DOHH2 (cell line): ENCODE results near the gene SLC35G3.

Experiments used
- H3F3A ChIP-seq: fragments of 200-600 bp; sonication (generic), shearing (Covaris generic); 2 replicates; pipeline ENCODE4 v1.6.0; 2016; ENCODE audit warnings: antibody characterized with exemption, mild to moderate bottlenecking; ENCODE audit not compliant: control insufficient read depth, insufficient read depth
- H3K27ac ChIP-seq: fragments of 200-600 bp; sonication (generic); 2 replicates; pipeline ENCODE4 v1.5.1; 2014; ENCODE audit warnings: low read depth, mild to moderate bottlenecking, low read length, moderate library complexity
- H3K27me3 ChIP-seq: fragments of 200-600 bp; sonication (generic); 2 replicates; pipeline ENCODE4 v1.6.1; 2014; ENCODE audit warnings: mild to moderate bottlenecking, low read length, mixed read lengths; ENCODE audit not compliant: control insufficient read depth
- H3K36me3 ChIP-seq: fragments of 200-600 bp; sonication (generic); 2 replicates; pipeline ENCODE4 v1.6.1; 2014; ENCODE audit warnings: mild to moderate bottlenecking, low read length, moderate library complexity, mixed read lengths; ENCODE audit not compliant: control insufficient read depth
- H3K4me1 ChIP-seq: fragments of 200-600 bp; sonication (generic); 2 replicates; pipeline ENCODE4 v1.6.1; 2014; ENCODE audit warnings: mild to moderate bottlenecking, low read length, mixed read lengths; ENCODE audit not compliant: control insufficient read depth
- H3K4me2 ChIP-seq: fragments of 200-600 bp; sonication (generic); 2 replicates; pipeline ENCODE4 v1.6.0; 2014; ENCODE audit warnings: mild to moderate bottlenecking, low read length, moderate library complexity
- H3K4me3 ChIP-seq: fragments of 200-600 bp; sonication (generic); 2 replicates; pipeline ENCODE4 v1.5.1; 2014; ENCODE audit warnings: mild to moderate bottlenecking, low read length, mixed read lengths
- H3K79me2 ChIP-seq: fragments of 200-600 bp; sonication (generic); 2 replicates; pipeline ENCODE4 v1.6.1; 2014; ENCODE audit warnings: mild to moderate bottlenecking, low read length, mixed read lengths; ENCODE audit not compliant: control insufficient read depth
- H3K9me2 ChIP-seq: fragments of 200-600 bp; sonication (generic); replicated peaks from 2 replicates; pipeline ENCODE4 v1.6.1; 2014; ENCODE audit warnings: mild to moderate bottlenecking, low read length, mixed read lengths; ENCODE audit not compliant: control insufficient read depth
- H3K9me3 ChIP-seq: fragments of 200-600 bp; sonication (generic); 2 replicates; pipeline ENCODE4 v1.6.1; 2014; ENCODE audit warnings: antibody characterized with exemption, low read length, mixed read lengths; ENCODE audit not compliant: control insufficient read depth, insufficient read depth
- H4K20me1 ChIP-seq: fragments of 200-600 bp; sonication (generic); 2 replicates; pipeline ENCODE4 v1.6.0; 2014; ENCODE audit warnings: low read depth, mild to moderate bottlenecking, antibody characterized with exemption, low read length, moderate library complexity; ENCODE audit not compliant: control insufficient read depth, insufficient read depth
- CTCF ChIP-seq: fragments of 200-600 bp; sonication (generic); IDR thresholded peaks from one replicate; pipeline ENCODE4 v1.5.1; 2014; ENCODE audit warnings: antibody characterized with exemption, mild to moderate bottlenecking, low read depth, low read length; ENCODE audit not compliant: poor library complexity, severe bottlenecking
- EZH2phosphoT487 ChIP-seq: fragments of 200-600 bp; sonication (generic); IDR thresholded peaks from 2 replicates; pipeline ENCODE4 v1.6.1; 2017; ENCODE audit warnings: borderline replicate concordance, mild to moderate bottlenecking, antibody characterized with exemption, low read length, moderate library complexity, mixed read lengths

Gene SLC35G3

GRCh38 chr17:35166526-35166925 is 27.7 kb downstream of the SLC35G3 start:
- H3K27me3 ChIP-seq: peaks cover 11% of the 10 kb centered on the region
- H3K36me3 ChIP-seq: no peaks in the 10 kb centered on the region
- H3K4me1 ChIP-seq: no peaks in the 10 kb centered on the region
- H3K79me2 ChIP-seq: no peaks in the 10 kb centered on the region
- no peaks in the 10 kb centered on the region for H4K20me1 ChIP-seq
- TF ChIP-seq CTCF (no peak), EZH2phosphoT487 (no peak)
- no peaks in the 10 kb centered on the region for H3K9me2 ChIP-seq
- H3K4me2 ChIP-seq: no peak overlapping the region
- H3K4me3 ChIP-seq: no peak overlapping the region
- H3K27ac ChIP-seq: no peak overlapping the region
- no peaks in the 10 kb centered on the region for H3K9me3 ChIP-seq
- no peaks in the 10 kb centered on the region for H3F3A ChIP-seq

- no peaks in the 10 kb centered on the region for H3K9me2 ChIP-seq
- no peaks in the 10 kb centered on the region for H3K36me3 ChIP-seq
- peaks cover 22% of the 10 kb centered on the region for H3K27me3 ChIP-seq
- H3K4me1 ChIP-seq: no peaks in the 10 kb centered on the region
- no peaks in the 10 kb centered on the region for H3K9me3 ChIP-seq
- no peaks in the 10 kb centered on the region for H3K79me2 ChIP-seq
- no peak overlapping the region for H3K27ac ChIP-seq
- H3F3A ChIP-seq: no peaks in the 10 kb centered on the region
- H3K4me2 ChIP-seq: no peak overlapping the region
- TF ChIP-seq CTCF (no peak), EZH2phosphoT487 (no peak)
- no peaks in the 10 kb centered on the region for H4K20me1 ChIP-seq
- H3K4me3 ChIP-seq: no peak overlapping the region
Measured at GRCh38 chr17:35164716-35165115, 29.5 kb downstream of the SLC35G3 start.

DNA sequence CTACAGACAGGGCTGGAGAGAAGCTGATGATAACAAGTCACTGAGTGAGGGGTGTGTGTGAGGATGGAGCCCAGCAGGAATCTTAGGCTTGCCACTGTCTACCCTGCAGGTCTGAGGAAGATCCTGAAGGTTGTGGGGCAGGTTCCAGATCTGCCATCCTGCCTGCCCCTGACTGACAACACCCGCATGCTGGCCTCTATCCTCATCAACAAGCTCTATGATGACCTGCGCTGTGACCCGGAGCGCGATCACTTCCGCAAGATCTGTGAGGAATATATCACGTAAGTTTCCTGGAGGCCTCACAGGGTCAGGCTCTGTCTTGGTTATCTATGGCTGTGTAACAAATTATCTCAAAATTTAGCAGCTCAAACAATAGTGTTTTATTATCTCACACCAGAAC is 30.3 kb downstream of the SLC35G3 start:
- Histone ChIP-seq H3K4me1 (no peaks in the 10 kb centered on the region), H3K27ac (no peak overlapping the region), H4K20me1 (no peaks in the 10 kb centered on the region), H3K4me2 (no peak overlapping the region), H3K36me3 (no peaks in the 10 kb centered on the region), H3F3A (no peaks in the 10 kb centered on the region), H3K79me2 (no peaks in the 10 kb centered on the region), H3K9me3 (no peaks in the 10 kb centered on the region), H3K27me3 (peaks cover 28% of the 10 kb centered on the region), H3K9me2 (no peaks in the 10 kb centered on the region), H3K4me3 (no peak overlapping the region)
- TF ChIP-seq EZH2phosphoT487 (no peak), CTCF (no peak)

- Histone ChIP-seq H3K4me3 (no peak overlapping the region), H3F3A (no peaks in the 10 kb centered on the region), H3K4me1 (no peaks in the 10 kb centered on the region), H4K20me1 (no peaks in the 10 kb centered on the region), H3K27me3 (peaks cover 33% of the 10 kb centered on the region), H3K27ac (no peak overlapping the region), H3K4me2 (no peak overlapping the region), H3K79me2 (no peaks in the 10 kb centered on the region), H3K9me2 (no peaks in the 10 kb centered on the region), H3K36me3 (no peaks in the 10 kb centered on the region), H3K9me3 (no peaks in the 10 kb centered on the region)
- TF ChIP-seq CTCF (no peak), EZH2phosphoT487 (0 out of 2 replicates have a peak, but pooled peaks have one; percentile 30)
Measured at GRCh38 chr17:35162755-35163154, 31.4 kb downstream of the SLC35G3 start.
